ENCODE measurements around the gene DARS1.

DNA sequence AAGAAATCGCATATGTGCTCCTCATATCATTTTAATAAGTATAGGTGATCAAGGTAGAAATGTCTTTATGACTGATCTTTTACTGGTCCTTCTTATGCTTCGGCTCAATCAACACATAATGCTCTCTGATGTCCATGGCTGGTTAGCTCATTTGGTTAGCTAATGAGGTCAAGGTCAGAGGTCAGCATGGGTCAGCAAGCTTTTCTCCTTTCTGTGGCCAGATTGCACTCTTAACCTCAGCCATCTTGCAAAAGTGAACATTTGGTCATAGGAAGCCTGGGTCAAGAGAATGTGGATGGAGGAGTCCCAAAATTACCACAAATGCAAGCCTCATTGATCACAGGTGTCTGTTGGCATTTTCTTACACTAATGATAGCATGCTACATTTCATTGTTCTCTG is 35.4 kb upstream of the DARS1 start:
- TF ChIP-seq, protein P1, sequence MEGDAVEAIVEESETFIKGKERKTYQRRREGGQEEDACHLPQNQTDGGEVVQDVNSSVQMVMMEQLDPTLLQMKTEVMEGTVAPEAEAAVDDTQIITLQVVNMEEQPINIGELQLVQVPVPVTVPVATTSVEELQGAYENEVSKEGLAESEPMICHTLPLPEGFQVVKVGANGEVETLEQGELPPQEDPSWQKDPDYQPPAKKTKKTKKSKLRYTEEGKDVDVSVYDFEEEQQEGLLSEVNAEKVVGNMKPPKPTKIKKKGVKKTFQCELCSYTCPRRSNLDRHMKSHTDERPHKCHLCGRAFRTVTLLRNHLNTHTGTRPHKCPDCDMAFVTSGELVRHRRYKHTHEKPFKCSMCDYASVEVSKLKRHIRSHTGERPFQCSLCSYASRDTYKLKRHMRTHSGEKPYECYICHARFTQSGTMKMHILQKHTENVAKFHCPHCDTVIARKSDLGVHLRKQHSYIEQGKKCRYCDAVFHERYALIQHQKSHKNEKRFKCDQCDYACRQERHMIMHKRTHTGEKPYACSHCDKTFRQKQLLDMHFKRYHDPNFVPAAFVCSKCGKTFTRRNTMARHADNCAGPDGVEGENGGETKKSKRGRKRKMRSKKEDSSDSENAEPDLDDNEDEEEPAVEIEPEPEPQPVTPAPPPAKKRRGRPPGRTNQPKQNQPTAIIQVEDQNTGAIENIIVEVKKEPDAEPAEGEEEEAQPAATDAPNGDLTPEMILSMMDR (IDR thresholded peaks at IDR 0.05) = no peak
- no peak for TF ChIP-seq POLR2A (IDR thresholded peaks at IDR 0.05)
